Measurements from ENCODE around the gene TMC1.

DNA sequence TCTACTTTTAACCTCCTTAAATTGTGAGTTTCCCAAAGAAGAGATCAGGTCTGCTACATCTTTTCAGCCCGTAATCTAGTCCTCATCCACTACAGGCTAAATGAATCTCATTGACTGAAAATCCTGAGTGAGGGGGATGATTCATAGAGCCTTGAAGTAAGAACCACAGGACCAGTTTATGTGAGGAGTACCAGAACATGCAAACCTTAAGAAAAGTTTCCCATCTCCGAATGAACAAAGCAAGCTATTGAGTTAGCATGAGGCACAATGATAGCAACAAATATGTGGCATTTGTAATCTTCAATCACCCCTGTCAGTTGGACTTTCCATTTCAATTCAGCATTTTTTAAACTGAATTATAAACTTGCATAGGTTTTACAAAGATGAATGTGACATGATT is 234.4 kb downstream of the TMC1 start:
- TF ChIP-seq, protein P1, sequence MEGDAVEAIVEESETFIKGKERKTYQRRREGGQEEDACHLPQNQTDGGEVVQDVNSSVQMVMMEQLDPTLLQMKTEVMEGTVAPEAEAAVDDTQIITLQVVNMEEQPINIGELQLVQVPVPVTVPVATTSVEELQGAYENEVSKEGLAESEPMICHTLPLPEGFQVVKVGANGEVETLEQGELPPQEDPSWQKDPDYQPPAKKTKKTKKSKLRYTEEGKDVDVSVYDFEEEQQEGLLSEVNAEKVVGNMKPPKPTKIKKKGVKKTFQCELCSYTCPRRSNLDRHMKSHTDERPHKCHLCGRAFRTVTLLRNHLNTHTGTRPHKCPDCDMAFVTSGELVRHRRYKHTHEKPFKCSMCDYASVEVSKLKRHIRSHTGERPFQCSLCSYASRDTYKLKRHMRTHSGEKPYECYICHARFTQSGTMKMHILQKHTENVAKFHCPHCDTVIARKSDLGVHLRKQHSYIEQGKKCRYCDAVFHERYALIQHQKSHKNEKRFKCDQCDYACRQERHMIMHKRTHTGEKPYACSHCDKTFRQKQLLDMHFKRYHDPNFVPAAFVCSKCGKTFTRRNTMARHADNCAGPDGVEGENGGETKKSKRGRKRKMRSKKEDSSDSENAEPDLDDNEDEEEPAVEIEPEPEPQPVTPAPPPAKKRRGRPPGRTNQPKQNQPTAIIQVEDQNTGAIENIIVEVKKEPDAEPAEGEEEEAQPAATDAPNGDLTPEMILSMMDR (IDR thresholded peaks at IDR 0.05; ENCODE audit: low read depth, low read length, poor library complexity, severe bottlenecking): no peak
- no peak for TF ChIP-seq EZH2phosphoT487 (IDR thresholded peaks at IDR 0.05; ENCODE audit: borderline replicate concordance, low read length)
